ENCODE measurements around the gene NT5DC4. TPM values are rescaled to one million over a fixed set of nuclear protein-coding genes. Genes with fewer than 3 reads are reported as not detected.
A peak's percentile ranks its signal among the peaks of the same experiment; 100 is the strongest.

The NT5DC4 gene
- total RNA-seq, result not detected

- no peak for ATAC-seq
Observed at GRCh38 chr2:112720785-112721184, at the start of gene NT5DC4. TSS of gene NT5DC4 (plus strand) at chr2:112721020. CDS start at chr2:112721080, 60 bp downstream.

GRCh38 chr2:112671801-112672200 is 49.0 kb upstream of the NT5DC4 start:
- no peak for ATAC-seq

DNA sequence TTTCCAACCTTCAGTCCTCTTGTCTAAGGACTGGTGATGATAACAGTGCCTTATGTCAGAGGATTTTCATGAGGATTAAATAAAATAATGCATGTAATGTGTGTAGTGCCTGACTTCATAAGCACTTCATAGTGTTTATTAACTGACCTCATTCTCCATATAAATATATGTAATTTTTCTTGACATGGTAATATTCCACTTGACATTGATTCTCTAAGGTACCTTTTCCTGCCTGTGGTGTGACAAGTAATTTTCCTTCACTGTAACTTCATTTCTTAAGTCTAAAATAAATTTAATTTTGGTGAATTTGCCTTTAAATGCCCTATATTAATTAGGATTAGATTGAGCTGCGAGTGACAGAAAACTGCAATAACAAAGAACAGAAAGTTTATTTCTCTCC is 47.8 kb upstream of the NT5DC4 start:
- ATAC-seq, result no peak

DNA sequence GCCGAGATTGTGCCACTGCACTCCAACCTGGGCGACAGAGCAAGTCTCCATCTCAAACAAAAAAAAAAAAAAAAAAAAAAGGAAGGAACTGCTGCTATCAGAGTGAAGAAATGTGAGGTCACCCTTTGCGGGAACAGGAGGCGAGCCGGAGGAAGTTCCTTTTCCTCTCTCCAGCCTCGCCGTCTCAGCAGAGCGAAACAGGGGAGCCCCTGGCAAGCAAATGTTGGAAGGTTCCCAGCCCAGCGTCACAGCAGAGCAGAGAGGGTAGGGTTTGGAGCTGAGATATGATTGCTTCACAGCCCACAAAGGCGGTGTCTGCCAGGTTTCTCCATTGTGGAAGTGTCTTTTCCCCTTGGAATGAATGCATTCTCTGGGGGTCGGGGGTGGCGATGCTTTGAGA is 46.6 kb upstream of the NT5DC4 start:
- peak; percentile 76 for ATAC-seq

GRCh38 chr2:112679484-112679883 is 41.3 kb upstream of the NT5DC4 start:
- peak; percentile 77 for ATAC-seq

GRCh38 chr2:112680666-112681101 is 40.1 kb upstream of the NT5DC4 start:
- ATAC-seq, result no peak

DNA sequence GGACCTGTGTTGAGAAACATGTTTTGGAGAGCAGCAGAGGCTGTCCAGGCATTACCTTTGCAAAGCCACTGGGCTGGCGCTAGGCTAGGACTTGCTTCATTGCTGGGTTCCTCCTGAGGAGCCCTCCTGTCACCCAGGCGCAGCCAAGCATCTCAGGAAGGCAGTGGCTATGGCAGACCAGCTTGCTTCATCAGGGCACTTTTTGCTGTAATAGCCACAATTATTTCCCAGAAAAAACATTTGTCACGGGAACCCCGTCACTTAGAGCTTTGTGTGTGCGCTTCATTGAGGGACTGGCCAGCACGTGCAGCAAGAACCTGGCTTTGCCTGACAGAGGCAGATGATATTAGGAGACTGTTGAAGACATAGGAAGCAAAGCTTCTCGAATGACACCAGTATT is 38.7 kb upstream of the NT5DC4 start:
- ATAC-seq, result no peak

- no peak for ATAC-seq
Observed at GRCh38 chr2:112683550-112684414, 37.0 kb upstream of the NT5DC4 start.

DNA sequence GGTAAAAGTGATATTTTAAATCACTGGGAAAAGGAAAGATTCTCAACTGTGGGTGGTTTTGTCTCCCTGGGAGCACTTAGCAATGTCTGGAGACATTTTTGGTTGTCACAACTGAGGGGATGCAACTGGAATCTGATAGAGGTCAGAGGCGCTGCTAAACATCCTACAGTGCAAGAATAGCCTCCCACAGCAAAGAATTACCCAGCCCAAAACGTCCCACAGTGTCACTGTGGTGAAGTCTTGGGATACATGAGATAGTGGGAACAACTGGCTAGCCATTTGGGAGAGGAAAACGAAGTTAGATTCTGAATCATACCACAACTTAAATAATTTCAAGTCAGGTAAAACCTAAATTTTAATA is 36.4 kb upstream of the NT5DC4 start:
- no peak for ATAC-seq

- no peak for ATAC-seq
Observed at GRCh38 chr2:112685271-112685884, 35.4 kb upstream of the NT5DC4 start.

- no peak for ATAC-seq
Observed at GRCh38 chr2:112686348-112687217, 34.2 kb upstream of the NT5DC4 start.

- no peak for ATAC-seq
Observed at GRCh38 chr2:112687522-112687921, 33.3 kb upstream of the NT5DC4 start.

DNA sequence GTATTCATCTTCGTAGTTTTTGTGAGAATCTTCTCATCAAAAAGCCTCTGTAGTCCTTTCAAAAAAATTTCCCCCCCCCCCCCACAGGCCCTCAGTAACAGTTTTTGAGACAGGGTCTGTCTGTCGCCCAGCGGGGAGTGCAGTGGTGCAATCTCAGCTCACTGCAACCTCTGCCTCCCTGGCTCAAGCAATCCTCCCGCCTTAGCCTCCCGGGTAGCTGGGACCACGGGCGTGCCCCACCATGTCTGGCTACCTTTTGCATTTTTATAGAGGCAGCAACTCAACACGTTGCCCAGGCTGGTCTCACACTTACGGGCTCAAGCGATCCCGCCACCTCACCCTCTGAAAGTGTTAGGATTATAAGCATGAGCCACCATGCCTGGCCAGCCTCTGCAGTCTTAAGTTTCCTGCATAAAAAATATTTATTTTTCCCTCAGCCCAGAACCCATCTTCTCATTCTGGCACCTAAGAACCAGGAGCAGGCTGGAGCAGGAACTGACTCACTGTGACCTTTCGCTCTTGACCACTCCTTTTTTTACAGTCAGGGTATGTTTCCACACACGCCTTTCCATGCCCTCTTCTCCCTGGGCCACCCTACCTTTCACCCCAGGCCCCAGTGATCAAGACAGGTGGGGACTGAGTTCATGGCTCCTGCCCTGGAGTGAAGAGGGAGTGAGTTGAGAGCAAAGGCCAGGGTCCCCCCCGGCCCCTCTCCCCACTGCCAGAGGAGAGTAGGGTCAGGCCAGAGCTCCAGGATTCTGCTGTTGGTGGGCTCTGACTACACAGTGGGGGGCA is 32.5 kb upstream of the NT5DC4 start:
- ATAC-seq, result no peak

DNA sequence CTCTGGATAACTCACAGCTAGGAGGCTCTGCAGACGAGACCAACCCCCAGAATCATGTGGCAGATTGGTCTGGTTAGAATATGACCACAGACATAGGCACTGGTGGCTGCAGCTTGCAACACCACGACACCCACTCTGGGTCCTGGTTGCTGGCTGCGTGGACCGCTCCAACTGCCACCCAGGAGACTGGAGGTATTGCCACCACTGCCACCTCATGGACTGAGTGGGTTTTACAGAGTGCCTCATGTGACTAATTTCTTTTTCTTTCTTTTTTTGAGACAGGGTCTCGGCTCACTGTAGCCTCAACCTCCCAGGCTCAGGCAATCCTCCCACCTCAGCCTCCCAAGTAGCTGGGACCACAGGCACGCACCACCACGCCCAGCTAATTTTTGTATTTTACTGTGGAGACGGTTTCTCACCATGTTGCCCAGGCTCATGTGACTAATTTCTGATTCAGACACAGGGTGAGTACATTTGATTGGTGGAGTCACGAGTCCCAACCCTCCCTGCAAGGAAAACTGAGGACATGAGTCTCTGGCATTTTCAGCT is 29.9 kb upstream of the NT5DC4 start:
- ATAC-seq, result peak; percentile 46

DNA sequence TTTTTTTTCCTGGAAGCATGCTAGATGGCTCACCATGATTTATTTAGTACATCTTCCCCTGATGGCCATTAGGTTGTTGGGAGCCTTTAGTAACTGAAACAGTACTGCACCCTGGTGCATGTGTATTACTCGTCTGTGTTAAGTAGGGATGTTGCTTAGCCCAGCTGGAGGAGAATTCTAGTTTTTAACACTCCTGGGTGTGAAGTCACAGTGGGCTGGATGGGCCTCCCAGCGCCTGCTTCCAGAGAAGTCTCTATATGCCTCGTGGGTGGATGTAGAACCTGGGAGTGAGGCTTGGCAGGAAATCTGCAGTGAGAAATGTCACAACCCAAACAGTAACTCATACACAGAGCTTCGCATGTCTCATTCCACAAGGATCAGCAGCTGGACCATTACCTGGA is 28.9 kb upstream of the NT5DC4 start:
- no peak for ATAC-seq

GRCh38 chr2:112692495-112692911 is 28.3 kb upstream of the NT5DC4 start:
- ATAC-seq, result peak; percentile 98

DNA sequence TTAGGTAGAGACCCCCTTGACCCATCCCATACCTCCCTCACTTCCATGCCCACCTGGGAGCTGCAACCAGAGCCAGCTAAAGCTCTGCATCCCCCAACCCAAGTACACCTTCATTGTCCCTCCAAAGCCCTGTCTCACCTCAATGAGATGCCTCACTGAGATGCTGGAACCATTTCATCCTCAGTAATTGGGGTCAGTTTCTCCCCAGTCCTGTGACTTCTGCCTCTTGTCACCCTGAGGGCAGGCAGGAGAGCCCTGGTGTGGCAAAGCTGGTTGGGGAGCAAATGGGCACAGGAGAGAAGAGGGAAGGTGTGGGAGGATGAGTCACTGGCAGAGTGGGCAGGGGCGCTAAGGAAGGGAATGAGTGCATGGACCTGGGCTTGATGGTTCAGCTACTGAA is 27.9 kb upstream of the NT5DC4 start:
- no peak for ATAC-seq

DNA sequence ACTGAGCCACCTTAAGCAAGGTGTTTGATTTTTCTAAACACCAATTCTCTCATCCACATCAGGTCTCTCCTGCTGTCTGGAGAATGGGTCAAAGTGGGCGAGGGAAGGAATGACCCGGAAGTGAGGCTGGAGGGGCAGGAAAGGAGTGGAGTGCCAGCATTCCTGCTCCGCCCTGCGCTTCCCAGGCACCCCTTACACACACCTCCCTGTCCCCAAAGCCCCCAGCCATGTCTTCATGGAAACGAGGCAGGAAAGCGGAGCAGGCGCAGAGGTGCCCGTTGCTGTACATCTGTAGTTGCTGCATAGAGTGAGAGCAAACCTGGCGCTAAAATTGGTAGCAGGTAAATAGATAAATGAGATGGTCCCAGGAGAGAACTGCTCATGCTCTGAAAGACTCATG is 27.2 kb upstream of the NT5DC4 start:
- ATAC-seq, result no peak

GRCh38 chr2:112694182-112694581 is 26.6 kb upstream of the NT5DC4 start:
- no peak for ATAC-seq

GRCh38 chr2:112698834-112699515 is 21.8 kb upstream of the NT5DC4 start:
- no peak for ATAC-seq

DNA sequence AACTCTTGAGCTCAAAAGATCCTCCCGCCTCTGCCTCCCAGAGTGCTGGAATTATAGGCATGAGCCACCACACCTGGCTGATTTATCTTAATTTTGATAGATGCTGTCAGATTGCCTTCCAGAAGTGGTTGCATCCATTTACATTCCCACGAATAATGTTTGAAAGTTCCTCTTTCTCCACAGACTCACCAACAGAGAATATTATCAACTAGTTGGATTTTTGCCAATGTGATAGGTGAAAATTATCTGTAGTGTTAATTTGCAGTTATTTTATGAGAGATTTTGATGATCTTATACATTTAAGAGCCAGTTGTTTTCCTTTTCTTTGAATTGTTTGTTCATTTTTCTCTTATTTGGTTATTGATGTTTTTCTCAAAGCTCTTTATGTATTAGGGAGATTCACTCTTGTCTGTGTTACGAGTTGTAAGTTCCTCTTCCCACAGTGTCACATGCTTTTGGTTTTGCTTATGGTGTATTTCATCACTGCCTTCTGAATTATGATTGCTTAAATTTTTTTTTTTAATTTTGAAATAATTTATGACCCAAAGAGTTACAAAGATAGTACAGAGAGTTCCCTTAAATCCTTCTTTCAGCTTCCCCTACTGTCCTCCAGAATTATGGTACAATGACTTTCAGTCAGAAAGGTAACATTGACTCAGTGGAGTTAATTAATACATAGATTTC is 20.7 kb upstream of the NT5DC4 start:
- no peak for ATAC-seq
